ENCODE measurements around the gene ARMC8.

ARMC8 gene

GRCh38 chr3:138334608-138335007, 147.5 kb downstream of the ARMC8 start:
- H3K9ac ChIP-seq (ENCODE audit: low read depth, low read length): no peak overlapping the region
- H3K27ac ChIP-seq (ENCODE audit: low read length): no peak overlapping the region
- H3K9me3 ChIP-seq (ENCODE audit: insufficient read depth, low read length, severe bottlenecking): no peaks in the 10 kb centered on the region
- no peak overlapping the region for H2AFZ ChIP-seq (ENCODE audit: low read depth, low read length)
- no peaks in the 10 kb centered on the region for H4K20me1 ChIP-seq (ENCODE audit: insufficient read depth, low read length)
- H3K36me3 ChIP-seq (ENCODE audit: insufficient read depth, low read length): no peaks in the 10 kb centered on the region
- H3K79me2 ChIP-seq (ENCODE audit: insufficient read depth, low read length): no peaks in the 10 kb centered on the region
- no peak overlapping the region for H3K4me3 ChIP-seq (ENCODE audit: low read depth in 1 of 2, low read length in 2 of 2)
- peaks cover 4% of the 10 kb centered on the region for H3K4me1 ChIP-seq (ENCODE audit: insufficient read depth, low read length)
- H3K4me2 ChIP-seq (ENCODE audit: insufficient read depth, low read length): no peak overlapping the region
- peaks cover 8% of the 10 kb centered on the region for H3K27me3 ChIP-seq (ENCODE audit: insufficient read depth, low read length, poor library complexity)
- DNase-seq (no peak), ATAC-seq (ENCODE audit: insufficient read depth, low read depth) (no peak)
- TF ChIP-seq EZH2 (IDR thresholded peaks at IDR 0.05; ENCODE audit: borderline replicate concordance, low read depth, low read length, severe bottlenecking) (no peak), CTCF (IDR thresholded peaks at IDR 0.05; ENCODE audit: borderline replicate concordance, extremely low read depth, low read length, poor library complexity, severe bottlenecking) (no peak)

DNA sequence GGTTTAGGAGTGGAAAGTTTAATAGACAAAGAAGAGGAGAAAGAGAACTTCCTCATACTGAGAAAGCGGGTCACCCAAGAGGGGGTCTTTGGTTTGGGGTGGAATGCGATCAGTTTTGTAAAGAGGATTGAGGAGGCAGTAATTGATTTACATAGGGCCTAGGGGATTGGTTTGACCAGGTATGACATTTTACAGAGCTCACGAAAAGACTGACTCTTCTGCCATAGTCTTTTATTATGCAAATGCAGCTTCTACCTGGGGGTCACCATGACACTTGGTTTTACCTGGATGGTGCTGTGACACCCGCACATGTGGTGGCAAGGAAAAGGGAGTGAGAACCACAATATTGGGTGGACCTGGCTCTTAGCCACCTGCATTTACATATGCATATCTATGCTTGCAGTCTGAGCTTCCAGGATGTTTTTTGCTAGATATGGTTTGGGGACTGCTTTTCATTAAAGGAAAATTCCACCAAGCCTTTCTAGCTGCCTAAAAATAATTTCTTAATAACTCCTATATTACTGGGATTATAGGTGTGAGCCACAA, 149.4 kb downstream of the ARMC8 start:
- Histone ChIP-seq H3K36me3 (ENCODE audit: insufficient read depth, low read length) (no peaks in the 10 kb centered on the region), H3K27me3 (ENCODE audit: insufficient read depth, low read length, poor library complexity) (peaks cover 5% of the 10 kb centered on the region), H3K79me2 (ENCODE audit: insufficient read depth, low read length) (no peaks in the 10 kb centered on the region), H3K9me3 (ENCODE audit: insufficient read depth, low read length, severe bottlenecking) (no peaks in the 10 kb centered on the region), H3K27ac (ENCODE audit: low read length) (no peak overlapping the region), H4K20me1 (ENCODE audit: insufficient read depth, low read length) (no peaks in the 10 kb centered on the region), H3K4me1 (ENCODE audit: insufficient read depth, low read length) (no peaks in the 10 kb centered on the region), H3K9ac (ENCODE audit: low read depth, low read length) (no peak overlapping the region), H3K4me2 (ENCODE audit: insufficient read depth, low read length) (no peak overlapping the region), H3K4me3 (ENCODE audit: low read depth in 1 of 2, low read length in 2 of 2) (no peak overlapping the region), H2AFZ (ENCODE audit: low read depth, low read length) (no peak overlapping the region)
- TF ChIP-seq EZH2 (IDR thresholded peaks at IDR 0.05; ENCODE audit: borderline replicate concordance, low read depth, low read length, severe bottlenecking): no peak
- no peak for TF ChIP-seq CTCF (IDR thresholded peaks at IDR 0.05; ENCODE audit: borderline replicate concordance, extremely low read depth, low read length, poor library complexity, severe bottlenecking)
- DNase-seq: no peak
- ATAC-seq (ENCODE audit: insufficient read depth, low read depth): no peak

GRCh38 chr3:138338244-138338643, 151.1 kb downstream of the ARMC8 start:
- Histone ChIP-seq H3K27ac (ENCODE audit: low read length) (no peak overlapping the region), H3K36me3 (ENCODE audit: insufficient read depth, low read length) (no peaks in the 10 kb centered on the region), H3K79me2 (ENCODE audit: insufficient read depth, low read length) (no peaks in the 10 kb centered on the region), H2AFZ (ENCODE audit: low read depth, low read length) (no peak overlapping the region), H4K20me1 (ENCODE audit: insufficient read depth, low read length) (no peaks in the 10 kb centered on the region), H3K9me3 (ENCODE audit: insufficient read depth, low read length, severe bottlenecking) (no peaks in the 10 kb centered on the region), H3K4me3 (ENCODE audit: low read depth in 1 of 2, low read length in 2 of 2) (no peak overlapping the region), H3K4me1 (ENCODE audit: insufficient read depth, low read length) (no peaks in the 10 kb centered on the region), H3K4me2 (ENCODE audit: insufficient read depth, low read length) (no peak overlapping the region), H3K9ac (ENCODE audit: low read depth, low read length) (no peak overlapping the region), H3K27me3 (ENCODE audit: insufficient read depth, low read length, poor library complexity) (peaks cover 5% of the 10 kb centered on the region)
- no peak for ATAC-seq (ENCODE audit: insufficient read depth, low read depth)
- no peak for TF ChIP-seq EZH2 (IDR thresholded peaks at IDR 0.05; ENCODE audit: borderline replicate concordance, low read depth, low read length, severe bottlenecking)
- no peak for TF ChIP-seq CTCF (IDR thresholded peaks at IDR 0.05; ENCODE audit: borderline replicate concordance, extremely low read depth, low read length, poor library complexity, severe bottlenecking)
- DNase-seq: no peak

- H3K79me2 ChIP-seq (ENCODE audit: insufficient read depth, low read length): no peaks in the 10 kb centered on the region
- H3K27me3 ChIP-seq (ENCODE audit: insufficient read depth, low read length, poor library complexity): peaks cover 5% of the 10 kb centered on the region
- TF ChIP-seq EZH2 (IDR thresholded peaks at IDR 0.05; ENCODE audit: borderline replicate concordance, low read depth, low read length, severe bottlenecking): no peak
- TF ChIP-seq CTCF (IDR thresholded peaks at IDR 0.05; ENCODE audit: borderline replicate concordance, extremely low read depth, low read length, poor library complexity, severe bottlenecking): no peak
- H2AFZ ChIP-seq (ENCODE audit: low read depth, low read length): no peak overlapping the region
- no peak overlapping the region for H3K4me2 ChIP-seq (ENCODE audit: insufficient read depth, low read length)
- DNase-seq (no peak), ATAC-seq (ENCODE audit: insufficient read depth, low read depth) (no peak)
- H3K4me1 ChIP-seq (ENCODE audit: insufficient read depth, low read length): no peaks in the 10 kb centered on the region
- H3K9me3 ChIP-seq (ENCODE audit: insufficient read depth, low read length, severe bottlenecking): no peaks in the 10 kb centered on the region
- no peaks in the 10 kb centered on the region for H4K20me1 ChIP-seq (ENCODE audit: insufficient read depth, low read length)
- no peak overlapping the region for H3K27ac ChIP-seq (ENCODE audit: low read length)
- H3K9ac ChIP-seq (ENCODE audit: low read depth, low read length): no peak overlapping the region
- H3K36me3 ChIP-seq (ENCODE audit: insufficient read depth, low read length): no peaks in the 10 kb centered on the region
- no peak overlapping the region for H3K4me3 ChIP-seq (ENCODE audit: low read depth in 1 of 2, low read length in 2 of 2)
Measured at GRCh38 chr3:138338811-138339210, 151.7 kb downstream of the ARMC8 start.
